DOHH2 (cell line): ENCODE results near the gene HOXC6.

Experiments used
- H3F3A ChIP-seq: fragments of 200-600 bp; sonication (generic), shearing (Covaris generic); 2 replicates; pipeline ENCODE4 v1.6.0; 2016; ENCODE audit warnings: antibody characterized with exemption, mild to moderate bottlenecking; ENCODE audit not compliant: control insufficient read depth, insufficient read depth
- H3K27ac ChIP-seq: fragments of 200-600 bp; sonication (generic); 2 replicates; pipeline ENCODE4 v1.5.1; 2014; ENCODE audit warnings: low read depth, mild to moderate bottlenecking, low read length, moderate library complexity
- H3K27me3 ChIP-seq: fragments of 200-600 bp; sonication (generic); 2 replicates; pipeline ENCODE4 v1.6.1; 2014; ENCODE audit warnings: mild to moderate bottlenecking, low read length, mixed read lengths; ENCODE audit not compliant: control insufficient read depth
- H3K36me3 ChIP-seq: fragments of 200-600 bp; sonication (generic); 2 replicates; pipeline ENCODE4 v1.6.1; 2014; ENCODE audit warnings: mild to moderate bottlenecking, low read length, moderate library complexity, mixed read lengths; ENCODE audit not compliant: control insufficient read depth
- H3K4me1 ChIP-seq: fragments of 200-600 bp; sonication (generic); 2 replicates; pipeline ENCODE4 v1.6.1; 2014; ENCODE audit warnings: mild to moderate bottlenecking, low read length, mixed read lengths; ENCODE audit not compliant: control insufficient read depth
- H3K4me2 ChIP-seq: fragments of 200-600 bp; sonication (generic); 2 replicates; pipeline ENCODE4 v1.6.0; 2014; ENCODE audit warnings: mild to moderate bottlenecking, low read length, moderate library complexity
- H3K4me3 ChIP-seq: fragments of 200-600 bp; sonication (generic); 2 replicates; pipeline ENCODE4 v1.5.1; 2014; ENCODE audit warnings: mild to moderate bottlenecking, low read length, mixed read lengths
- H3K79me2 ChIP-seq: fragments of 200-600 bp; sonication (generic); 2 replicates; pipeline ENCODE4 v1.6.1; 2014; ENCODE audit warnings: mild to moderate bottlenecking, low read length, mixed read lengths; ENCODE audit not compliant: control insufficient read depth
- H3K9me2 ChIP-seq: fragments of 200-600 bp; sonication (generic); replicated peaks from 2 replicates; pipeline ENCODE4 v1.6.1; 2014; ENCODE audit warnings: mild to moderate bottlenecking, low read length, mixed read lengths; ENCODE audit not compliant: control insufficient read depth
- H3K9me3 ChIP-seq: fragments of 200-600 bp; sonication (generic); 2 replicates; pipeline ENCODE4 v1.6.1; 2014; ENCODE audit warnings: antibody characterized with exemption, low read length, mixed read lengths; ENCODE audit not compliant: control insufficient read depth, insufficient read depth
- H4K20me1 ChIP-seq: fragments of 200-600 bp; sonication (generic); 2 replicates; pipeline ENCODE4 v1.6.0; 2014; ENCODE audit warnings: low read depth, mild to moderate bottlenecking, antibody characterized with exemption, low read length, moderate library complexity; ENCODE audit not compliant: control insufficient read depth, insufficient read depth
- CTCF ChIP-seq: fragments of 200-600 bp; sonication (generic); IDR thresholded peaks from one replicate; pipeline ENCODE4 v1.5.1; 2014; ENCODE audit warnings: antibody characterized with exemption, mild to moderate bottlenecking, low read depth, low read length; ENCODE audit not compliant: poor library complexity, severe bottlenecking
- EZH2phosphoT487 ChIP-seq: fragments of 200-600 bp; sonication (generic); IDR thresholded peaks from 2 replicates; pipeline ENCODE4 v1.6.1; 2017; ENCODE audit warnings: borderline replicate concordance, mild to moderate bottlenecking, antibody characterized with exemption, low read length, moderate library complexity, mixed read lengths

Gene HOXC6

GRCh38 chr12:54034785-54035310, 6.6 kb downstream of the HOXC6 start:
- no peaks in the 10 kb centered on the region for H4K20me1 ChIP-seq
- peaks cover 14% of the 10 kb centered on the region for H3K4me1 ChIP-seq
- no peaks in the 10 kb centered on the region for H3K9me3 ChIP-seq
- no peak overlapping the region for H3K4me2 ChIP-seq
- no peaks in the 10 kb centered on the region for H3F3A ChIP-seq
- H3K27me3 ChIP-seq, result peaks cover 54% of the 10 kb centered on the region
- no peak overlapping the region for H3K27ac ChIP-seq
- H3K79me2 ChIP-seq, result no peaks in the 10 kb centered on the region
- no peaks in the 10 kb centered on the region for H3K9me2 ChIP-seq
- H3K4me3 ChIP-seq, result no peak overlapping the region
- no peak for TF ChIP-seq EZH2phosphoT487
- TF ChIP-seq CTCF, result no peak
- no peaks in the 10 kb centered on the region for H3K36me3 ChIP-seq

DNA sequence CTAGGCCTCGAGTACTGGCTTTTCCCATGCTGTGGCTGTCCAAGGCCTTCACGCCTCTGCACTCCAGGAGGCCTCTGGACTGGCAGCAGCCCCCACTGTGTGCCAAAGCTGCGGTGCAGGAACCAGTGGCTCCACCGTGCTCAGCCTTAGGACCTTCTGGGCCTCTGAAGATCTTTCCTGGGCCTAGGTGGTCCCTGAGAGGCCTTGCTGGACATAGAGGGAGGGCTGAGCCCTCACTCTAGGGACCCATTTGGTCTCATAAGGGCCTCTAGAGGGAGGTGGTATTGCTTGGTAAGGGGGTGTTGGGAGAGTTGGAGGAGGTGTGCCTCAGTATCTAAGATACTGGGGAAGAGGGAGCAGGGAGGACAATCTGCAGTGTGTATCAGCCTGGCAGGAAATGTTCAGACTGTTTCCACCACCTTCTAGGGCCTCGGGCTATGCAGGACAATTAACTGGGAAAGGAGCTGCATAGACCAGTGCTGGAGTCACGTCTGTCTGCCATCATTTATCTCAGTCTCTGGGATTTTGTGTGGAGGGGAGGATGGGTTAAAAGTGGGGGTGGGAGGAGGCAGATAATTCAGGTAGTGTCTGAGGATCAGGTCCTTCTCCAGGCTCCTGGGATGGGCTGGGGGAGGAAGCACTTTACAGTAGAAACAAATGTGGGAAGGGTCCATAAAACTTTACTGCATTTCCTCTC, 7.5 kb downstream of the HOXC6 start:
- H3K4me2 ChIP-seq, result no peak overlapping the region
- no peaks in the 10 kb centered on the region for H3K9me2 ChIP-seq
- no peaks in the 10 kb centered on the region for H3K79me2 ChIP-seq
- no peaks in the 10 kb centered on the region for H3K9me3 ChIP-seq
- H3K36me3 ChIP-seq, result no peaks in the 10 kb centered on the region
- peaks cover 48% of the 10 kb centered on the region for H3K27me3 ChIP-seq
- peaks cover 14% of the 10 kb centered on the region for H3K4me1 ChIP-seq
- H3K4me3 ChIP-seq, result no peak overlapping the region
- no peak overlapping the region for H3K27ac ChIP-seq
- TF ChIP-seq EZH2phosphoT487 (no peak), CTCF (no peak)
- no peaks in the 10 kb centered on the region for H3F3A ChIP-seq
- H4K20me1 ChIP-seq, result no peaks in the 10 kb centered on the region

GRCh38 chr12:54036620-54037359, 8.6 kb downstream of the HOXC6 start:
- no peaks in the 10 kb centered on the region for H4K20me1 ChIP-seq
- H3K9me3 ChIP-seq, result no peaks in the 10 kb centered on the region
- H3K9me2 ChIP-seq, result no peaks in the 10 kb centered on the region
- peaks cover 37% of the 10 kb centered on the region for H3K27me3 ChIP-seq
- H3K4me1 ChIP-seq, result peaks cover 14% of the 10 kb centered on the region
- H3K79me2 ChIP-seq, result no peaks in the 10 kb centered on the region
- H3F3A ChIP-seq, result no peaks in the 10 kb centered on the region
- no peak overlapping the region for H3K4me2 ChIP-seq
- no peak overlapping the region for H3K4me3 ChIP-seq
- no peak overlapping the region for H3K27ac ChIP-seq
- H3K36me3 ChIP-seq, result no peaks in the 10 kb centered on the region
- TF ChIP-seq EZH2phosphoT487 (no peak), CTCF (no peak)
